Measurements from ENCODE around the gene COX4I1. TPM values are rescaled to one million over a fixed set of nuclear protein-coding genes. Genes with fewer than 3 reads are reported as not detected.

The COX4I1 gene
- total and polyA plus RNA-seq, 2 of the 8 experiments (the other 6 are each of a cell fraction or from before 2014, with no cell fraction given), result 507 to 707 TPM

DNA sequence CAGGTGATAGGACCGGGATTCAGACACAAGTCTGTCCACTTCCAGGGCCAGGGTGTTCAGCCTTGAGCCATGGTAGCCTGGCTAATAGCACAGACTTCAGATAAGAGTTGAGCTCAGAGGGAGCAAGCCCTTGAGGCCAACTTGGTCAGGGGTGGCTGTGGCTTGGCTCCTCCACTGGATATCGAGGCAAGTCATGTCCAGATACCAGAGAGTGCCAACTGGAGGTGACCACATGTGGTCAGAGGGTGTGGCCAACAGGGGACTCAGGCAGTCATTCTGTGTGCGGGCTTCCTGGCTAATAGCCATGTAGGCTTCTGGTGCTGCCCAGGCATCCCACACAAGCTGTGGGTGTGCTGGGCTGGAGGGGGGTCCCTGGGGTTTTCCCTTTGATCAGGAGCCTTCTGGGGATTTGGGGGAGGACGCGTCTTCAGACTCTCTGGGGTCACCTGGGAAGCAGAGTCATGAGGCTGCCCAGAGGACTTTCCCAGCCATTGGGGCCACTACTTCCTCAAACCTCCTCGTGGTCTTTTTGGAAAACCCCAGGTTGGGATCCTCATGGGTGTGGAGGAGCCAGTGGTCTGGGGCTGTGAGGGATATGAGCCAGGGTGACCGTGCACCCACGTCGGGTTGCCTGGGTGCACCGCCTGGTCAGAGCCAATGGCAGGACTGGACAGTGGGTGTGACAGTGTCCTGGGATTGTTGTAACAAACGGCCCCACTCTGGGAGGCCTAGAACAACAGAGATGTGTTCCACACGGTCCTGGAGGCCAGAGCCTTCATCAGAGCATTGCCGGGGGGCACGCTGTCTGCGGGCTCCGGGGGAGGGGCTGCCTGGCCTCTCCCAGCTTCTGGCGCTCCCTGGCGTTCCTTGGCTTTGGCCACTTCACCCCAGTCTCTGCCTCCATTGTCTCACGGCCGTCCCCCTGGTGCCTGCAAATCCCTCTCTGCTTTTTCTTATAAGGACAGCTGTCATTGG, 25.0 kb downstream of the COX4I1 start:
- 92% methylated on average over 20 of the region's 20 CpGs; no CpG with 5 or more reads in 1 of the 2 experiments for WGBS, 2 experiments (ENCODE audit: extremely low coverage in 1 of 2, insufficient coverage in 1 of 2, insufficient read length in 1 of 2, insufficient replicate concordance in 2 of 2, low coverage in 1 of 2, low lambda C conversion rate in 2 of 2, missing lambda C conversion rate in 1 of 2)
- Histone ChIP-seq H3K4ac (replicated peaks; ENCODE audit: insufficient read length, low read depth, low read length) (no peak overlapping the region), H4K5ac (ENCODE audit: insufficient read length, low read depth, low read length) (no peak overlapping the region), H3K79me1 (ENCODE audit: low read depth, low read length) (no peaks in the 10 kb centered on the region), H3K36me3 (ENCODE audit: control insufficient read depth in 2 of 4, insufficient read depth in 4 of 4, low read length in 3 of 4) (no peaks in the 10 kb centered on the region), H3K4me2 (ENCODE audit: insufficient read depth in 1 of 2, low read depth in 2 of 2, low read length in 2 of 2) (no peak overlapping the region), H3K27me3 (replicated peaks in 1 of 4; ENCODE audit: control insufficient read depth in 3 of 4, extremely low read depth in 1 of 4, insufficient read depth in 3 of 4, low read length in 3 of 4) (peaks cover 0 to 10% (median 5%) of the 10 kb centered on the region in 4 experiments; a peak in 3 of 7 replicates), H2AFZ (ENCODE audit: low read length) (no peak overlapping the region), H2BK12ac (ENCODE audit: low read depth, low read length) (no peak overlapping the region), H3K23me2 (ENCODE audit: low read depth, low read length) (peaks cover 10% of the 10 kb centered on the region; the same call in 1 of the 2 replicates), H3K79me2 (ENCODE audit: control insufficient read depth in 1 of 2, insufficient read depth in 2 of 2, low read length in 2 of 2) (no peaks in the 10 kb centered on the region), H4K8ac (ENCODE audit: extremely low read depth, insufficient read depth, low read length) (no peak overlapping the region), H3K56ac (replicated peaks; ENCODE audit: insufficient read length, low read depth, low read length) (no peak overlapping the region), H3K9ac (replicated peaks in 1 of 4; ENCODE audit: extremely low read depth in 1 of 4, low read depth in 3 of 4, low read length in 3 of 4) (no peak overlapping the region), H2BK15ac (ENCODE audit: low read length) (no peak overlapping the region), H2AK5ac (ENCODE audit: low read depth, low read length) (no peak overlapping the region), H3K4me3 (ENCODE audit: extremely low read depth in 1 of 4, insufficient read depth in 2 of 4, low read depth in 3 of 4, low read length in 4 of 4) (no peak overlapping the region), H2BK20ac (ENCODE audit: low read length) (no peak overlapping the region), H4K20me1 (replicated peaks in 1 of 2; ENCODE audit: control insufficient read depth in 1 of 2, insufficient read depth in 2 of 2, low read length in 2 of 2) (peaks cover 0 to 8% of the 10 kb centered on the region in 2 experiments), H4K91ac (replicated peaks; ENCODE audit: insufficient read length, low read length) (no peak overlapping the region), H3K18ac (ENCODE audit: extremely low read depth, low read length) (no peak overlapping the region), H2BK120ac (replicated peaks; ENCODE audit: low read depth, low read length) (no peak overlapping the region), H3K14ac (ENCODE audit: insufficient read length) (no peak overlapping the region), H3K9me3 (ENCODE audit: insufficient read depth in 2 of 2, low read depth in 1 of 2, low read length in 1 of 2) (no peaks in the 10 kb centered on the region), H3K23ac (ENCODE audit: insufficient read length) (no peak overlapping the region), H2BK5ac (ENCODE audit: low read depth, low read length) (no peak overlapping the region), H3K4me1 (replicated peaks in 1 of 4; ENCODE audit: control insufficient read depth in 3 of 4, insufficient read depth in 4 of 4, low read length in 3 of 4) (no peaks in the 10 kb centered on the region; a peak in 2 of 7 replicates), H3K27ac (ENCODE audit: low read depth, low read length) (no peak overlapping the region)
- TF ChIP-seq CREB1 (IDR thresholded peaks at IDR 0.05), result no peak
- no peak for TF ChIP-seq MAFK (IDR thresholded peaks at IDR 0.05; ENCODE audit: low read depth, low read length)
- TF ChIP-seq EP300 (IDR thresholded peaks at IDR 0.05; ENCODE audit: borderline replicate concordance in 1 of 2, low read depth in 2 of 2, low read length in 2 of 2), result no peak
- no peak for TF ChIP-seq NANOG (IDR thresholded peaks at IDR 0.05; ENCODE audit: insufficient read depth, low read depth, low read length, poor library complexity, severe bottlenecking)
- no peak for TF ChIP-seq ASH2L (IDR thresholded peaks at IDR 0.05; ENCODE audit: low read length)
- no peak for TF ChIP-seq HDAC6 (IDR thresholded peaks at IDR 0.05; ENCODE audit: low read depth, low read length)
- no peak for TF ChIP-seq SP4 (IDR thresholded peaks at IDR 0.05; ENCODE audit: low read length)
- TF ChIP-seq SRF (IDR thresholded peaks at IDR 0.05; ENCODE audit: low read depth, low read length), result no peak
- DNase-seq (ENCODE audit: low read depth in 1 of 2, low spot score in 2 of 2) (no peak), FAIRE-seq (no peak)
- CTCF ChIA-PET (ENCODE audit: partially characterized antibody), result interaction anchor here (0.8 to 3.6 kb wide), 6 partner anchors 70 to 192 kb away, joined by 3 to 26 read pairs (median 6); no protein-coding TSS in a partner anchor
- POLR2A ChIA-PET (ENCODE audit: partially characterized antibody), result interaction anchor here (1.0 kb wide), 1 partner anchor 58 kb away, joined by 3 read pairs; no protein-coding TSS in a partner anchor
